Endothelial cell of umbilical vein (primary cell): ENCODE results near the gene XPO6. TPM values are rescaled to one million over a fixed set of nuclear protein-coding genes. Genes with fewer than 3 reads are reported as not detected.
"Not testable (repeated sequence)": the region's sequence is repeated elsewhere in the genome, so short reads cannot be mapped to it uniquely, and the experiment has no call there.

ENCODE experiments used
- BruUV-seq: library from RNA; stranded (reverse); fragments of 400-500 nt; replicated peaks from 2 replicates; lab custom pipeline; 2021; lab: Mats Ljungman, UMichigan
- CTCF ChIA-PET: fragments of 300-600, 350-600 bp; sonication (Branson Sonifier 250); formaldehyde crosslinking; loops from one replicate; lab custom pipeline; 2021; ENCODE audit warnings: antibody characterized with exemption, inconsistent platforms; lab: Charles Lee
- POLR2A ChIA-PET: fragments of 300-600, 350-600 bp; sonication (Branson Sonifier 250); formaldehyde crosslinking; loops from one replicate; lab custom pipeline; 2021; ENCODE audit warnings: antibody characterized with exemption, inconsistent platforms; lab: Charles Lee
- DNase-seq: peaks from one replicate; pipeline ENCODE4 v3.0.0-alpha.2; 2011; ENCODE audit warnings: low read depth, low spot score
- FAIRE-seq: peaks from 2 replicates; lab custom pipeline; 2011; peaks lifted over from hg19 to GRCh38; lab: Jason Lieb, UNC
- H2AFZ ChIP-seq: 2 replicates; pipeline ENCODE4 v1.6.0; 2012; ENCODE audit warnings: low read depth, low read length, control low read depth, inconsistent platforms
- H3K27ac ChIP-seq: 2 replicates; pipeline ENCODE4 v1.5.1; 2011; ENCODE audit warnings: low read depth, mild to moderate bottlenecking, control low read depth, low read length, moderate library complexity; ENCODE audit not compliant: insufficient read depth
- H3K27me3 ChIP-seq, 2 experiments: 2 replicates each; pipeline versions ENCODE4 v1.6.0 to v1.6.1; 2011; ENCODE audit warnings: low read length in 2 of 2, mixed read lengths in 1 of 2; ENCODE audit not compliant: control insufficient read depth in 2 of 2, insufficient read depth in 2 of 2
- H3K36me3 ChIP-seq, 2 experiments: 2 replicates in 1 of 2; 3 replicates in 1 of 2; pipeline ENCODE4 v1.5.1; 2011; ENCODE audit warnings: low read length in 2 of 2, mild to moderate bottlenecking in 1 of 2, moderate library complexity in 1 of 2; ENCODE audit not compliant: control insufficient read depth in 2 of 2, insufficient read depth in 2 of 2; ENCODE audit errors: extremely low read depth in 1 of 2
- H3K4me1 ChIP-seq: 3 replicates; pipeline ENCODE4 v1.5.1; 2011; ENCODE audit warnings: mild to moderate bottlenecking, low read length; ENCODE audit not compliant: control insufficient read depth, insufficient read depth; ENCODE audit errors: extremely low read depth
- H3K4me2 ChIP-seq: 2 replicates; pipeline ENCODE4 v1.6.1; 2011; ENCODE audit warnings: low read length, control low read depth, mixed read lengths; ENCODE audit not compliant: insufficient read depth
- H3K4me3 ChIP-seq, 3 experiments: fragments of 200-600 bp in 1 of 3; sonication (generic), shearing (Covaris generic) in 1 of 3; replicated peaks in 1 of 3; 2 replicates each; pipeline ENCODE4 v1.5.1; 2011 to 2016; ENCODE audit warnings: control low read depth in 3 of 3, low read length in 3 of 3, mild to moderate bottlenecking in 2 of 3, inconsistent platforms in 1 of 3, low read depth in 1 of 3, moderate library complexity in 1 of 3; ENCODE audit not compliant: insufficient read depth in 1 of 3
- H3K79me2 ChIP-seq: 2 replicates; pipeline ENCODE4 v1.6.0; 2012; ENCODE audit warnings: low read length, inconsistent platforms; ENCODE audit not compliant: control insufficient read depth, insufficient read depth
- H3K9ac ChIP-seq: replicated peaks from 2 replicates; pipeline ENCODE3; 2011; ENCODE audit warnings: low read length, control low read depth; ENCODE audit not compliant: insufficient read depth; ENCODE audit errors: extremely low read depth
- H3K9me1 ChIP-seq: replicated peaks from 3 replicates; pipeline ENCODE4 v1.6.0; 2011; ENCODE audit warnings: mild to moderate bottlenecking, low read length; ENCODE audit not compliant: control insufficient read depth, insufficient read depth; ENCODE audit errors: extremely low read depth
- H3K9me3 ChIP-seq: replicated peaks from 2 replicates; pipeline ENCODE4 v1.5.1; 2012; ENCODE audit warnings: low read length, inconsistent platforms; ENCODE audit not compliant: control insufficient read depth, insufficient read depth
- H4K20me1 ChIP-seq: replicated peaks from 2 replicates; pipeline ENCODE3; 2011; ENCODE audit warnings: mild to moderate bottlenecking, low read length; ENCODE audit not compliant: control insufficient read depth, insufficient read depth; ENCODE audit errors: extremely low read depth
- EZH2 ChIP-seq: IDR thresholded peaks from 2 replicates; pipeline ENCODE4 v1.6.1; 2012; ENCODE audit warnings: borderline replicate concordance, low read depth, mild to moderate bottlenecking, moderate library complexity, low read length, inconsistent platforms; ENCODE audit not compliant: severe bottlenecking
- FOS ChIP-seq: IDR thresholded peaks from 2 replicates; pipeline ENCODE4 v1.6.1; 2011; ENCODE audit warnings: mild to moderate bottlenecking, low read length, moderate library complexity, borderline replicate concordance; ENCODE audit not compliant: insufficient read depth
- GATA2 ChIP-seq: IDR thresholded peaks from 2 replicates; pipeline ENCODE4 v1.7.0; 2011; ENCODE audit warnings: low read depth, mild to moderate bottlenecking, moderate library complexity, mixed read lengths, low read length; ENCODE audit not compliant: insufficient read length, insufficient read depth
- JUN ChIP-seq: IDR thresholded peaks from 2 replicates; pipeline ENCODE4 v1.6.1; 2011; ENCODE audit warnings: borderline replicate concordance, low read depth; ENCODE audit not compliant: insufficient read length, insufficient read depth
- MYC ChIP-seq: IDR thresholded peaks from one replicate; pipeline ENCODE4 v1.6.1; 2011; ENCODE audit warnings: mild to moderate bottlenecking, low read depth, low read length
- POLR2A ChIP-seq: IDR thresholded peaks from 2 replicates; pipeline ENCODE4 v1.6.1; 2012; ENCODE audit warnings: low read depth, mild to moderate bottlenecking, control low read depth, low read length
- POLR2AphosphoS5 ChIP-seq: IDR thresholded peaks from 2 replicates; pipeline ENCODE4 v1.6.1; 2012; ENCODE audit warnings: low read depth, mild to moderate bottlenecking, control low read depth, low read length, moderate library complexity; ENCODE audit not compliant: insufficient read depth
- dilution Hi-C: fragments of 300-500 bp; cut with MboI; formaldehyde crosslinking; loops from one replicate; pipeline ENCODE4 v1.15.0; 2019; ENCODE audit warnings: low sequenced_read_pairs; ENCODE audit not compliant: extremely low pct_ligation_motif_present
- intact Hi-C: fragments of 100-400 bp; cut with micrococcal nuclease; formaldehyde crosslinking; loops from one replicate; pipeline ENCODE4 v1.10.0; 2022
- polyA plus RNA-seq, 4 experiments: library from polyadenylated mRNA; depleted of rRNA in 3 of 4; stranded (reverse) in 3 of 4; unstranded in 1 of 4; fragments of >200 nt; gene quantifications; 2 replicates each; pipeline versions ENCODE4 v1.2.1 to v1.2.3, GENCODE V29; 2011 to 2012; ENCODE audit warnings: missing spikeins in 1 of 4
- total RNA-seq: library from RNA; stranded (reverse); gene quantifications from 2 replicates; pipeline ENCODE4 v1.2.3, GENCODE V29; 2021
- TF ChIP-seq, protein P1 (sequence below), 2 donors: IDR thresholded peaks; 1 replicate in 1 of 2; 2 replicates in 1 of 2; pipeline ENCODE4 v1.5.1; 2011; ENCODE audit warnings: low read length in 2 of 2, mild to moderate bottlenecking in 2 of 2, moderate library complexity in 2 of 2, control low read depth in 1 of 2, inconsistent platforms in 1 of 2, low read depth in 1 of 2; ENCODE audit not compliant: insufficient read depth in 1 of 2; ENCODE audit errors: extremely low read depth in 1 of 2
- TF ChIP-seq, protein P2 (sequence below): IDR thresholded peaks from 2 replicates; pipeline ENCODE4 v1.6.1; 2011; ENCODE audit not compliant: insufficient read depth, insufficient read length

Gene XPO6
- total and polyA plus RNA-seq, 2 donors (not counting 3 experiments of a cell fraction or from before 2014, with no cell fraction given): 170 to 272 TPM

GRCh38 chr16:28231763-28232162 lies 20.0 kb upstream of the XPO6 start:
- no peaks in the 10 kb centered on the region for H3K4me1 ChIP-seq
- no peaks in the 10 kb centered on the region for H3K9me1 ChIP-seq
- no peaks in the 10 kb centered on the region for H3K9me3 ChIP-seq
- intact Hi-C loops: no loop called here
- no peaks in the 10 kb centered on the region for H4K20me1 ChIP-seq
- DNase-seq: no peak
- FAIRE-seq: no peak
- H2AFZ ChIP-seq: no peak overlapping the region
- POLR2A ChIA-PET: no interaction called here
- no peaks in the 10 kb centered on the region for H3K79me2 ChIP-seq
- no peak overlapping the region for H3K9ac ChIP-seq
- no peak overlapping the region for H3K4me3 ChIP-seq
- H3K4me2 ChIP-seq: no peak overlapping the region
- BruUV-seq: no TSS peak
- H3K36me3 ChIP-seq: no peaks in the 10 kb centered on the region
- dilution Hi-C loops: no loop called here
- TF ChIP-seq POLR2AphosphoS5 (no peak), JUN (no peak), EZH2 (no peak), POLR2A (no peak), FOS (no peak), GATA2 (no peak), MYC (no peak)
- TF ChIP-seq, protein P1, sequence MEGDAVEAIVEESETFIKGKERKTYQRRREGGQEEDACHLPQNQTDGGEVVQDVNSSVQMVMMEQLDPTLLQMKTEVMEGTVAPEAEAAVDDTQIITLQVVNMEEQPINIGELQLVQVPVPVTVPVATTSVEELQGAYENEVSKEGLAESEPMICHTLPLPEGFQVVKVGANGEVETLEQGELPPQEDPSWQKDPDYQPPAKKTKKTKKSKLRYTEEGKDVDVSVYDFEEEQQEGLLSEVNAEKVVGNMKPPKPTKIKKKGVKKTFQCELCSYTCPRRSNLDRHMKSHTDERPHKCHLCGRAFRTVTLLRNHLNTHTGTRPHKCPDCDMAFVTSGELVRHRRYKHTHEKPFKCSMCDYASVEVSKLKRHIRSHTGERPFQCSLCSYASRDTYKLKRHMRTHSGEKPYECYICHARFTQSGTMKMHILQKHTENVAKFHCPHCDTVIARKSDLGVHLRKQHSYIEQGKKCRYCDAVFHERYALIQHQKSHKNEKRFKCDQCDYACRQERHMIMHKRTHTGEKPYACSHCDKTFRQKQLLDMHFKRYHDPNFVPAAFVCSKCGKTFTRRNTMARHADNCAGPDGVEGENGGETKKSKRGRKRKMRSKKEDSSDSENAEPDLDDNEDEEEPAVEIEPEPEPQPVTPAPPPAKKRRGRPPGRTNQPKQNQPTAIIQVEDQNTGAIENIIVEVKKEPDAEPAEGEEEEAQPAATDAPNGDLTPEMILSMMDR (IDR thresholded peaks at IDR 0.05; ENCODE audit: extremely low read depth in 1 of 2, insufficient read depth in 1 of 2, low read depth in 1 of 2, low read length in 2 of 2): no peak
- TF ChIP-seq, protein P2, sequence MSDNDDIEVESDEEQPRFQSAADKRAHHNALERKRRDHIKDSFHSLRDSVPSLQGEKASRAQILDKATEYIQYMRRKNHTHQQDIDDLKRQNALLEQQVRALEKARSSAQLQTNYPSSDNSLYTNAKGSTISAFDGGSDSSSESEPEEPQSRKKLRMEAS: no peak
- H3K27ac ChIP-seq: no peak overlapping the region
- no peaks in the 10 kb centered on the region for H3K27me3 ChIP-seq
- CTCF ChIA-PET: interaction anchor here (2.6 kb wide), 1 partner anchor 13 kb away, joined by 9 read pairs; no protein-coding TSS in a partner anchor

DNA sequence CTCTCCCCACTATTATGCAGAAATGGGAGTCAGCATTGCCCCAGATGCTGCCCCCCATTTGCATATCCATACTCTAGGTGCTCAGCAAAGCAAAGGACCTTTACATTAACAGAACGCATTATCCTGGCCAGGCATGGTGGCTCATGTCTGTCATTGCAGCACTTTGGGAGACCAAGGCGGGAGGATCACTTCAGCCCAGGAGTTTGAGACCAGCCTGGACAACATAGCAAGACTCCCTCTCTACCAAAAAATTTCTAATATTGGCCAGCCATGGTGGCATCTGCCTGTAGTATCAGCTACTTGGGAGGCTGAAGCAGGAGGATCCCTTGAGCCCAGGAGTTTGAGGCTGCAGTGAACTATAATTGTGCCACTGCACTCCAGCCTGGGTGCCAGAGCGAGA lies 12.1 kb upstream of the XPO6 start:
- H3K27me3 ChIP-seq, H3K4me3 ChIP-seq, H3K4me1 ChIP-seq, DNase-seq, dilution Hi-C loops, H4K20me1 ChIP-seq, FAIRE-seq, POLR2A ChIA-PET, H3K9me3 ChIP-seq, H3K4me2 ChIP-seq, H3K36me3 ChIP-seq, H3K9ac ChIP-seq, H3K9me1 ChIP-seq, H3K27ac ChIP-seq, H2AFZ ChIP-seq, H3K79me2 ChIP-seq, BruUV-seq, intact Hi-C loops: not testable (repeated sequence)
- CTCF ChIA-PET: interaction anchor here (2.0 kb wide), 1 partner anchor 11 kb away, joined by 5 read pairs; no protein-coding TSS in a partner anchor

- H3K27ac ChIP-seq, H3K9me1 ChIP-seq, H3K4me3 ChIP-seq, DNase-seq, H3K36me3 ChIP-seq, H3K9me3 ChIP-seq, H3K9ac ChIP-seq, H3K79me2 ChIP-seq, intact Hi-C loops, H2AFZ ChIP-seq, H4K20me1 ChIP-seq, dilution Hi-C loops, BruUV-seq, H3K4me1 ChIP-seq, H3K4me2 ChIP-seq, H3K27me3 ChIP-seq, FAIRE-seq: not testable (repeated sequence)
- CTCF ChIA-PET: interaction anchor here (1.3 to 4.8 kb wide), 3 partner anchors 12 to 247 kb away, joined by 4 to 71 read pairs (median 9); no protein-coding TSS in a partner anchor
- POLR2A ChIA-PET: interaction anchor here (0.6 kb wide), 1 partner anchor 245 kb away, joined by 3 read pairs; no protein-coding TSS in a partner anchor
These were observed 8.0 kb upstream of the XPO6 start for GRCh38 chr16:28219777-28220176.
